Activated T-cell treated with anti-CD3 and anti-CD28 coated beads, Interleukin-2, amount 50 U/mL, for 1 hour (primary cell): Measurements from ENCODE around the gene FGD6.
"Not testable (repeated sequence)": the region's sequence is repeated elsewhere in the genome, so short reads cannot be mapped to it uniquely, and the experiment has no call there.

Experiments
- DNase-seq: peaks from one replicate; pipeline ENCODE4 v3.0.0-alpha.2; 2020

FGD6 gene

DNA sequence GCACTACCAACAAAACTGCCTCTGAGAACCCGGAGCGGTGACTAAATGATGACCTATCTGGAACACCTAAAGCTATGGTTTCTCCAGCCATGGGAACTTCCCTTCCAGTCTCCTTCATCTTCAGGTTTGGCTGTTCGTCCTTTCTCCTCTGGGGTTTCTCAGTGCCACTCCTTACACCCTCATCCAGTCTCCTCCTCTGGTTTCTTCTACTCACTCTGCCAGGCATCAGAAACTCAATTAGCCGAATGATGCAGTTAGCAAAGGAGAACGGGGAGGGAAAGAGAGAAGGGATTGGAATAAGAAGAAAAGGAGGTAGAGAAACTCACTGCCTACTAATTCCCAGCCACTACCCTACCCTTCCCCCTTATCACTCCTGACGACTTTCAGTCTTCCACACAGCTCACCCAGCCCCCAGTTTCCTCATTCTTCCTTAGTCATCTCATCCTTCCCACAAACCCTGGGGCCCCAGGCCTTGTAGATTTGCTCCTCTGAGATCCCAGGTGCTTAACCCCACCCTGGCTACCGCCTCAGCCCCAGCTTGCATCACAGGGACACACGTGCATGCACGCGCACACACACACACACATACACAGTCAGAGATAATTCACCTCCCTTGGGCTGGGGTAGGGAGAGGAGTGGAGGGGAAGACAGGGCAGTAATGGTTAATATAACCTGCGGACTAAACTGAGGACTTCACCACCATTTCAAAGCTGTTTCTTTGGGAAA, 13.0 kb downstream of the FGD6 start:
- no peak for DNase-seq

GRCh38 chr12:95203487-95204030, 13.7 kb downstream of the FGD6 start:
- no peak for DNase-seq

DNA sequence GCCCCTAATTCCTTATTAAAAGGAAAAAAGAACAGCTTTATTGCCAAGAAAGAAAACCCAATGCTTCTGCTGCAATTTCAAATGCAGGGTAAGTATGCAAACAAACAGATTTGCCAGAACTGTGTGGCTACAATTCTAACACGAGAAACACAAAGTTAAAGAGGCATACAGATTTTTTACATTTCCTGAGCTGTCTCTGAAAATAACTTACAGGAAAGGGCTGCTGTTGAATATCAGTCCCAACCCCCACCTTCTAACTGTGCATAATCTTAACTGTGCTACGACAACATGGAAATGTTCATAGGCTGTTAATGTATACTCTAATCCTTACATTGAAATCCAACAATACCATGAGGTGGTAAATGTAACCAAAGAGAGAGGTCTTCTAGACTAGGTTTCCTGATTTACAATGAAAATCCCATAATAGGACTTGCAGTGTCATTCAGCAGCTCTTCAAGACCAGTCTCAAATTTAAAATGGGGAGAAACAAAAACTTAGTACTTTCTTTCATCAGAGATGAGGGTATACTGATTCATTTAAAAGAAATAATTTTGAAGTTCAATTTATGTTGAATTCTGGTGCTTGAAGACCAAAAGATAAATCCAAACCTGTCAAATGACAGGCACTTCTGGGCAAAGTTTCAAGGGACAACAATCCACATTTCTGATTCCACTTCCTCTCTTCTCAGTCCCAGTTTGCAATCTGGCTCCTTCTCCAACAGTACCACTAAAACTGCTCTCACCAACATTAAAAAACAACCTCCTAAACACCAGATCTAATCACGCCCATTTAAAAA, 14.4 kb downstream of the FGD6 start:
- no peak for DNase-seq

GRCh38 chr12:95201056-95201670, 16.1 kb downstream of the FGD6 start:
- no peak for DNase-seq

GRCh38 chr12:95200128-95200894, 17.0 kb downstream of the FGD6 start:
- DNase-seq = no peak

DNA sequence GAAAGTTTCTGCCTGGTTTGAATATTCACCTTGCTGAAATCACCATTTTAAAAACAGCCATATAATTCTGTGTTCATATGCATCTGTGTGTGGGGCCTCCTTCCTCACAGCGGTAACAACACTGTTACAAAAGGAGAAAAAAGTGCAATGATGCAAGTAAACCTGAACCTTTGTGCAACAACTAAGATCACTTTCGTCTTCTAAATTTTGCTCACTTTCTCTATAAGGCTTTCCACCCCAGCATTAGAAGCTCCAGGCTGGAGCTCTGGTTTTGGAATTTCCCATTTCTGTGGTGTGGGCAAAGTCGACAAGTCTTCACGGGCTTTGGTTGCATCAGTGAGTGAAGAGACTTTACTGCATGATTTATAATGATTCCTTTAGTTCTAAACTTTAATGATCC, 18.4 kb downstream of the FGD6 start:
- no peak for DNase-seq

DNA sequence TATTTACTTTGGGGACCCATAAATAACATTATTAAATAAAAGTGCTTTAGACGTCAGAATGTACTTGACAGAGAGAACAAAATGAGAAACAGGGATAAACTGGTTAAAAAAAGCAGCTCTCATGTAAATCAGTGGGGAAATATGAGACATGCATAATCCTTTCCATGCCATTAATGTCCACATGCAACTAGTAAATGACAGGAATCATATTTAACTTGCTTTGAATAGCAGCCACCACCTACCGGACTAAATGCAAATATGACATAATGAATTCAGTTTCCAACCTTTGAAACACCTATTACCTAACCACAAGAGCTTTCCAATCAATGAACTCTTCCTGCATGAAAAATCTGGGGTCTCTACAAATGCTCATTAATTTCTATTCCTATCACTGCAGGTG, 19.6 kb downstream of the FGD6 start:
- DNase-seq = no peak

DNA sequence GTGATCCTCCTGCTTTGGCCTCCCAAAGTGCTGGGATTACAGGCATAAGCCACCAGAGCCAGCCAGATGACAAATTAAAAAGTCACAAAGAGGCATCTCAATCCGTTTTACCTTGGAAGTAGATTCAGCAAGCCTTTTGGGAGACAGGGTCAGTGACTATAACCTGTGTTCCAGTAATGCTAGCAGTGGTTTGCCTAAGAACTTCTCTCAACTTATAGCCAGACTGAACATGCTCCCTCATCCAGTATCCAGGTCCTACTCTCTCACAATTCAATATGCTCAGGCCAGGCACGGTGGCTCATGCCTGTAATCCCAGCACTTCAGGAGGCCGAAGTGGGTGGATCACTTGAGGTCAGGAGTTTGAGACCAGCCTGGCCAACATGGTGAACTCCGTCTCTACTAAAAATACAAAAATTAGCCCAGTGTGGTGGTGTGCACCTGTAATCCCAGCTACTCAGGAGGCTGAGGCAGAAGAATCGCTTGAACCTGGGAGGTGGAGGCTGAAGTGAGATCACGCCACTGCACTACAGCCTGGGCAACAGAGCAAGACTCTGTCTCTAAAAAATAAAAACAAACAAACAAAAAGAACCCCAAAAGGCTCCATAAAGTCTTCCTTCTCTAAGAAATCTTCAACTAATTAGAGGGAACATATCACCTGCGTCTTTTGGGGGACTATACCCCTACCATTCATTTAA, 20.2 kb downstream of the FGD6 start:
- DNase-seq = not testable (repeated sequence)

DNA sequence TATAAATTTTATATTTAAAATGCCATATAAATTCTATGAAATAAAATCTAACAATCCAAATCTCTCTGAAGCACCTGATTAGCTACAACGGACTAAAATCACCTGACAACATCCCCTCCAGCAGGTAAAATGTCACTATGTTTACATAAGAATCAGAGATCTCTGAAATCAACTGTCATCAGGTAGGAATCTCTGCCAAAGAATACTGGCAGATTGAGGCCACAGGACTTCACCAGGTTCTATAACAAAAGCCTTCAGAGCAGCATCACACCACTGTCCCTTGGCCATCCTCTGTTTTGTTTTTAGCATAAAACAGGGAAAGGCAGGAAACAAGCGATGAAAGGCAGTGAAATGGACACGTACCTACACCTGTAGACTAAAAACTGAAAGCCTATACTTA, 22.1 kb downstream of the FGD6 start:
- no peak for DNase-seq

DNA sequence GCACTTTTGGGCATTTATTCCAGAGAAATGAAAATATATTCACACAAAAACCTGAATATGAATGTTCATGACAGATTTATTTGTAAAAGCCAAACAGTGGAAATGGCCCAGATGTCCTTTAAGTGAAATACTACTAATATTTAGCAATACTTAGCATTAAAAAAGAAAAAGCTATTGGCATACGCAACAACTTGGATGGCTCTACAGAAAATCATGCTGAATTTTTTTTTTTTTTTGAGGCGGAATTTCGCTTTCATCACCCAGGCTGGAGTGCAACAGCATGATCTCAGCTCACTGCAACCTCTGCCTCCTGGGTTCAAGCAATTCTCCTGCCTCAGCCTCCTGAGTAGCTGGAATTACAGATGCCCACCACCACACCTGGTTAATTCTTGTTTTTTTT, 24.1 kb downstream of the FGD6 start:
- DNase-seq = no peak

GRCh38 chr12:95192271-95192670, 25.0 kb downstream of the FGD6 start:
- DNase-seq = no peak

- no peak for DNase-seq
Measured at GRCh38 chr12:95191060-95191696, 26.1 kb downstream of the FGD6 start.

GRCh38 chr12:95187865-95188415, 29.3 kb downstream of the FGD6 start:
- no peak for DNase-seq

DNA sequence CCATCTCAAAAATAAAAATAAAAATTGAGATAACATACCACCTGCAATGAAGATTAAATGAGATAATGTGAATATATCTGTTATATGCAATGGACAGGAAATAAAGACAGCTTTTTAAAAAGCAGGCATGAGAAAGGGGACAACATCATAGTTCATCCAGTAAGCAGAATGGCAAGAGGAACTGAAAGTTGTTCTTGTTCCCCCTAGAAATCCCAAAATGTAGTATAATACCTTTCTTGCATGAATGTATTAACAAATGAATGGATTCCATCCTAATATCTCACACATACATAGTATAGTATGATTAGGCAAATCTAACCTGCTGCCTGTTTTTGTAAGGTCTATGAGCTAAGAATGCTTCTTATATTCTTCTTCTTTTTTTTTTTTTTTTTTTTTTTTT, 31.4 kb downstream of the FGD6 start:
- no peak for DNase-seq

GRCh38 chr12:95185072-95185471, 32.2 kb downstream of the FGD6 start:
- DNase-seq = no peak

GRCh38 chr12:95184121-95184520, 33.1 kb downstream of the FGD6 start:
- DNase-seq = no peak

DNA sequence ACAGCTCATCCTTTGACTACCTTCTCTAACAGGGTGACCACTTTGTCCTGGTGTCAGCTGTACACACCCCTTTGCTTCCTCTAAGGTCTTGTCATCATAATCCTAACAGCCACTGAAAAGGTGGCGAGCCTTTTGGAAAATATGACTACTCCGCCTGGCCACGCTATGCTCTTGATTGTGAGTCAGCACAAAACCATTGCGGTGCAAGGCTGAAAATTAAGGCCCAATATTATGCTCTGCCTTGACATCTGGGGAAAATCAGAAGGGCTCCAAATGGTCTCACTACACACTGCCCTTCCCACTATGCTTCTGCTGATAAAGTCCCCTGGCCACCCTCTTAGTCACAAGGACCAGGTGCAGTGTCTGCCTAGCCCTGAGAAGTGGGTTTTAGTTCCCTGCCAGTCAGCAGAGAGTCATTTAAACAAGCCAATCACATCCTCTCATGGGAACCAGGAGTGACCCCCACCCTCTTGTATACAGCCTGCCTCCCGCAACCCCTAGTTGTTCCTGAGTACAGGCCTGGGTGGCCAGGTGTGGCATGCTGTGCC, 34.3 kb downstream of the FGD6 start:
- DNase-seq = no peak

DNA sequence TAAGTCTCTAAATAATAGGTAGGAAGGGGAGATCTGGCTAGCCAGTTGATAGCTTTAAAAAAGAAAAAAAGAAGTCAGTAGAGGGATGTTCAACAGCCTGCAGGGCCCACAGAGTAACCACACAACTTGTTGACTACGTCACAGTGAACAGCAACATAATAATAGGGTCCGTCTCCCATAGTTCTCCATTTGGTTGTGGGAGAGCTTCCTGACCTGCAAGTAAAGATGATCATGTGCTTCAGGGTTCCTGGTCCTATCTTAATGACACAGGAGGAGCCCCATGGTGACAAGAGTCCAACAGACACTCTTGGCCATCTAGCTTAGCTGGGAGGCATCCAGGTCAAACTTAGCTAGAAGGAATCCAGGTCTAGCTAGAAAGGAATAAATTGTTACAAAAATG, 36.2 kb downstream of the FGD6 start:
- no peak for DNase-seq

GRCh38 chr12:95179011-95179410, 38.3 kb downstream of the FGD6 start:
- no peak for DNase-seq

- no peak for DNase-seq
Measured at GRCh38 chr12:95178136-95178535, 39.1 kb downstream of the FGD6 start.

DNA sequence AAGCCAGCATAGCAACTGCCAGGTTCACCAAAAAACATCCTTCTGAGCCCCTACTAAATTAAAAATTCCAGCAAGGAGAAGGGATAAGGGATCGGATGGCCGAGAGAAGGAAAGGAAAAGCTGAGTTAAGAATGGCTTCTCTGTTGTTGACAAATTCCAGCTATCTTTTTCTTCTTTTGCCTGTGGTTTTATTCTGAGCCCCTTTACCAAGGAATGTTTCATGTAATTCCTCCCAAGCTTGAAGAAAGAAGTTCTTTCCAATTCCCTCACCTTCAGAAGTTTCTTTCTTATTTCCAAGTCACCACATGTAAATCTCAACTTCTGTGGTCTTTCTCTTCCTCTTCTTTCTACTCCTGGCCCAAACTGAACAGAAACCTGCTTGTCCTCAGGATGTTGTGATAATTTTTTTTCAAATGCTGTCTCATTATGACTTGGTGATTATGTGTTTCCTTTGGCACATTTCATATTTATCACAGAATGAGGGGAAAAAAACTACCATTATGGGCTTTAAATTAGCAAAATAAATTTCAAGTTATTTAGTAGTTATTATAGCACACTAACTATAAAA, 40.0 kb downstream of the FGD6 start:
- no peak for DNase-seq
